ENCODE measurements around the gene U2AF2.

The U2AF2 gene

GRCh38 chr19:55674459-55674840 lies 19.6 kb downstream of the U2AF2 start:
- DNase-seq (ENCODE audit: extremely low read depth, insufficient read length) = no peak
- no peak for TF ChIP-seq CTCF (IDR thresholded peaks at IDR 0.05; ENCODE audit: insufficient read depth, low read length, poor library complexity, severe bottlenecking)

GRCh38 chr19:55674841-55675660 lies 20.2 kb downstream of the U2AF2 start, which contains the start of gene EPN1:
Gene EPN1 (plus strand): TSS chr19:55675226. CDS start chr19:55678628, 3,402 bp downstream.
- Histone ChIP-seq H3K4me3 (replicated peaks; ENCODE audit: low read depth, low read length) (peak within 1 kb of the TSS; percentile 93), H3K27me3 (replicated peaks; ENCODE audit: control insufficient read depth, insufficient read depth, low read length) (no peaks in the 10 kb centered on the region), H3K36me3 (ENCODE audit: control insufficient read depth, insufficient read depth, low read length) (peaks cover 30% of the 10 kb centered on the region)
- TF ChIP-seq CTCF (IDR thresholded peaks at IDR 0.05; ENCODE audit: insufficient read depth, low read length, poor library complexity, severe bottlenecking) = no peak
- peak; percentile 98 for DNase-seq (ENCODE audit: extremely low read depth, insufficient read length)

More at GRCh38 chr19:55674459-55674840, 19.6 kb downstream of the U2AF2 start:
- peaks cover 32% of the 10 kb centered on the region for H3K36me3 ChIP-seq (ENCODE audit: control insufficient read depth, insufficient read depth, low read length)
- peak overlapping the region; percentile 93 for H3K4me3 ChIP-seq (replicated peaks; ENCODE audit: low read depth, low read length)
- H3K27me3 ChIP-seq (replicated peaks; ENCODE audit: control insufficient read depth, insufficient read depth, low read length) = no peaks in the 10 kb centered on the region

- DNase-seq (ENCODE audit: extremely low read depth, insufficient read length) = peak; percentile 13
- no peaks in the 10 kb centered on the region for H3K27me3 ChIP-seq (replicated peaks; ENCODE audit: control insufficient read depth, insufficient read depth, low read length)
- peak overlapping the region; percentile 93 for H3K4me3 ChIP-seq (replicated peaks; ENCODE audit: low read depth, low read length)
- no peak for TF ChIP-seq CTCF (IDR thresholded peaks at IDR 0.05; ENCODE audit: insufficient read depth, low read length, poor library complexity, severe bottlenecking)
- peaks cover 28% of the 10 kb centered on the region for H3K36me3 ChIP-seq (ENCODE audit: control insufficient read depth, insufficient read depth, low read length)
Observed at GRCh38 chr19:55675661-55676354, 21.0 kb downstream of the U2AF2 start.

DNA sequence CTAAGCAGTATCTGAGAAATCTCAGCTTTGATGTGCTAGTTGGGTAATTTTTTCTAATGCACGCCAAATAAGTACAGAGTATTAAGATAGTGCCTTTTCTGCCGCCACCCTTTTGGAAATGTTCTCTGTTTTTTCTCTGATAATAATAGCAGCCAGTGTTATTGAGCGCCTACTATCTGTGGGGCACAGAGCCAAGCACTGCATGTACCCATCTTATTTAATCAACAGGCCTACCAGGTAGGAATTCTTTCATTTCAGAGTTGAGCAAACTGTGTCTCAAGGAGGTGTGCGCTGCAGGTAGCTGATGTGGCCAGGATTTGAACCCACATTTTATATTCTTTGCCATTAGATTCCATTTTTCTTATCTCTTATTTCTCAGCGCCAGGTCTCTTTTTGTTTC lies 21.5 kb downstream of the U2AF2 start:
- H3K36me3 ChIP-seq (ENCODE audit: control insufficient read depth, insufficient read depth, low read length) = peaks cover 28% of the 10 kb centered on the region
- DNase-seq (ENCODE audit: extremely low read depth, insufficient read length) = no peak
- peak; percentile 28 for TF ChIP-seq CTCF (IDR thresholded peaks at IDR 0.05; ENCODE audit: insufficient read depth, low read length, poor library complexity, severe bottlenecking)
- H3K4me3 ChIP-seq (replicated peaks; ENCODE audit: low read depth, low read length) = peak overlapping the region; percentile 93
- no peaks in the 10 kb centered on the region for H3K27me3 ChIP-seq (replicated peaks; ENCODE audit: control insufficient read depth, insufficient read depth, low read length)

- no peak for DNase-seq (ENCODE audit: extremely low read depth, insufficient read length)
- H3K27me3 ChIP-seq (replicated peaks; ENCODE audit: control insufficient read depth, insufficient read depth, low read length) = no peaks in the 10 kb centered on the region
- peaks cover 27% of the 10 kb centered on the region for H3K36me3 ChIP-seq (ENCODE audit: control insufficient read depth, insufficient read depth, low read length)
- peak overlapping the region; percentile 93 for H3K4me3 ChIP-seq (replicated peaks; ENCODE audit: low read depth, low read length)
- TF ChIP-seq CTCF (IDR thresholded peaks at IDR 0.05; ENCODE audit: insufficient read depth, low read length, poor library complexity, severe bottlenecking) = no peak
Observed at GRCh38 chr19:55676889-55677505, 22.2 kb downstream of the U2AF2 start.
